Esophagus mucosa (tissue), 1 donor: ENCODE data around the gene EFNA3. TPM values are rescaled to one million over a fixed set of nuclear protein-coding genes. Genes with fewer than 3 reads are reported as not detected.
"Not testable (repeated sequence)": the region's sequence is repeated elsewhere in the genome, so short reads cannot be mapped to it uniquely, and the experiment has no call there.

ENCODE experiments used
- ATAC-seq: fragments of 200-7000 bp; cut with Tn5 transposase; one replicate; pipeline ENCODE4 v1.9.1; 2020
- total RNA-seq: library from RNA; stranded (reverse); gene quantifications from one replicate; pipeline ENCODE4 v1.2.4, GENCODE V29; 2023
- donor health status: DM: yes; HTN: yes; CAD: no.

EFNA3 gene
- total RNA-seq, 1 donor from 2014 or later = 20.6 TPM

DNA sequence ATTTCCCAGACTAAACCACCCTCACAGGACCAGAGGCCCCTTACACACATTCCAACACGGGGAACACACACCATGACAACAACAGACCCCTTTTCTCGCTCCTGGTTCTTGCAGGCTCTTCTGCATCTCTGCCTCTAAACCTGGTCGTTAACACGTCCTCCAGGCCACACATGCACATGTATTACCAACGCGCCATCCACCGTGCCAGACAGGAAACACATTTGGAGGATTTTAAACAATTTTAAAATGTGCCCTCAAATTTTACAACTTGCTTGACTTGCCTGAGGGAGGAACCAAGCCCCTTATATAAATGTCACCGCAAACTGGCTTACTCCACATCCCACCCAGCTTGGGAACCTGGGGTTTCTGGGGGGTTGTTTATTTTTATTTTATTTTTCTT, 32.2 kb downstream of the EFNA3 start:
- no peak for ATAC-seq

DNA sequence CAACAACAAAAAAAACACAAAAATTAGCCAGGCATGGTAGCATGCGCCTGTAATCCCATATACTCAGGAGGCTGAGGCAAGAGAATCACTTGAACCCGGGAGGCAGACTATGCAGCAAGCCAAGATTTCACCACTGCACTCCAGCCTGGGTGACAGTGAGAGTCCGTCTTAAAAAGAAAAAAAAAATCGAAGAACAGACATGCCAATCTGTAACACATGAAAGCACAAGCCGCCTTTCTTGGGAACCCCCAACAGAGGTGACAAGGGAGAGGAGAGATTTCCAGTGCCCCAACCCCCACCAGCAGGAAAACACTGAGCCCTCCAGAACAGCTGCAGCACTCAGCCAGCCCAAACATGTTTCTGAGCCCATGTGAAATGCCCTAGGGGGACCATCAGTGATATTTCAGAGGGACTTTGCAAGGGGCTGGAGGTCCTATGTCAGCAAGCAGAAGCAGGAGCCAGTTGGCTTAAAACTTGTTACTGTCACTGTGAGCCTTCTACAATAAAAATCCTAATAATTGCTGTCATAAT, 34.9 kb downstream of the EFNA3 start:
- ATAC-seq = no peak

DNA sequence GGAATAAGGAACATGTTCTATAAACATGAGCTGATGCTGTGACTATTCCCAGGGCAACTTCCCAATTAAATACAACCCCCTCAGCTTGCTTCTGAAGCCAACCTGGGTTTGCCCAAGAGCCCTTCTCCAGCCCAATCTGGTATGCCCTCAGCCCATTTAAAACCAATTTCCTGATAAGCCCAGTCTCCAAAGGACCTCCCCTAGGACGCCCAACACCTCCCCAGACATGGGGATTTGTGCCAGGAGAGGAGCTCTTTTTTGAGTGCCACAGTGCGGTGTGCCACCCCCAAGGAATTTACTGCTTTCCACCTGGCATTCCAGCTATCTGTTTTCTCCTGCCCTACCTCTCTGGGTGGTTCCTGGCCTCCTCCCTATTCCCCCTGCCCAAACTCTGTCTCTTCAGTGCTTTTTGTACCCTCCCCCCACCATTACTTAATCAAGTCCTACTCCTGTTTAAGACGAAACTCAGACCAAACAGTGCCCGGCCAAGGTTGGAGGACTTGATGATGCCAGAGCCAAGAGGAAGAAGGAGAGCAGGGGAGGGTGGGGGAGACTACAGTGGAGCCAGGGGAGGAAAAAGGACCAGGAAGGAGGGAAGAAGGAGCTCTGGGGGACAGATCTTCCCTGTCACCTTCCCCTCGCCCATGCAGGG, 37.6 kb downstream of the EFNA3 start:
- no peak for ATAC-seq

DNA sequence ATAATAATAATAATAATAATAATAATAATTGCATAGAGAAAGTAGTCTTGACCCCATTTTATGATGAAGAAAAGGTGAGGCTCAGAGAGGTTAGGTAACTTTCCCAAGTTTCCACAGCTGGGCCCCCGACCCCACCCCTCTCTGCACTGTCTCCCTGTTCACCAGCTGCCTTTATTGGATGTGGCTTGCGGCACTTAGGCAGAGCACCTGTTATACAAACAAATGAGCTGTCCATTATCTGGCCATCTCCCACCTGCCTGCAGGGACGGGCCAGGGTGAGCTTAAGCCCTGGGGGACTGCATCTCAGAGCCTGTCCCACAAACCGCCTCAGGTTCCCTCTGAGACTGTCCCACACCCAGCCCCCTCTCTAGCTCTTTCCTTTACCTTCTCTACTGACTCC, 39.0 kb downstream of the EFNA3 start:
- peak; percentile 4 for ATAC-seq

GRCh38 chr1:155118090-155118489, 39.5 kb downstream of the EFNA3 start:
- ATAC-seq = not testable (repeated sequence)

DNA sequence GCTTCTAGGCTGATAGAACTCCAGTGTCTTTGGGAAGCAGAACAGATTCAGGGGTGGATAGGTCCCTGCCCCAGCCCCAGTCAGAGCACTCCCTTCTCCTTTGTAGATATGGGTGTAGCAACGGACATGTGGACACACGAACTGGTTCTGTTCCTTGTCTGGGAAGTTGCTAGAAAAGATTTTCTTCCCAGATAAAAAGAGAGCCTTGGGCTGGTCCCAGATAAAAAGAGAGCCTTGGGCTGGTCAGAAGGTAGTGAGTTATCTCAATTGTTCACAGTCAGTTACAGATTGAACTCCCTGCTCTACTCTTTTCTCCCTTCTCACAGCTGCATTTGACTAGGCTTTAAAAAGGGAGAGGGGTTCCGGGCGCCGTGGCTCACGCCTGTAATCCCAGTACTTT, 41.6 kb downstream of the EFNA3 start:
- ATAC-seq = peak; percentile 60

GRCh38 chr1:155121249-155121648, 42.6 kb downstream of the EFNA3 start:
- ATAC-seq = no peak

DNA sequence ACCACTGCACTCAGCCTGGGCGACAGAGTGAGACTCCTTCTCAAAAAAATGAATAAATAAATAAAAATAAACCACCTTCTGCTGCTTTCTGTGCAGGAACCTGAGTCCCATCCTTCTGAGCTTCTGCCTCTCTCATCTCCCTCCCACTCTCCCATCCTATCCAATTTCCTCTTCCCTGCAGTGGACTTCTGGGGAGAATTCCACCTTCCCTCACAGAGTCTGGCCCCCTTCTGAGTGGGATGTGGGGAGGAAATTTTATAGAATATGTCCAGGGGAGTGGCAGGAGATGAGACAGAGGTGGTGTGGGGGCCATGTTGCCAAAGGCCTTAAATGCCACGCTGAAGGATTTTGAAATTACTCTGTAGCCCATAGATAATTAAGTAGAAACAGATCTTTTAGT, 43.7 kb downstream of the EFNA3 start:
- no peak for ATAC-seq

DNA sequence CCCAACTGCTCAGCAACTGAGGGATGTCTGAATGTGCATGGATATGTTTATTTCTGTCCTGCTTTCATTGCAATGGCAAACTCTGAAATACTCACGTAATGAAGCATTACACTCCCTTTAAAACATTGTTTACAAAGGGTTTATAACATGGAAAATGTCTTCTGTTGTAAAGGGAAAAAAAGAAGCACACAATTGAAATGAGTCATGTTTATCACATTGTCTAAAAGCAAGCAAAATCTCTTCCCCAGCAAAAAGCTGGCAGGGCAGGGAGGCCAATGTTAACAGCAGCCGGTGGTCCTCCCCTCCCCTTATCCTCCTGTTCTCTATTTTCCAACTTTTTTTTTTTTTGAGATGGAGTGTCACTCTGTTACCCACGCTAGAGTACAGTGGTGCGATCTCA, 45.2 kb downstream of the EFNA3 start:
- ATAC-seq = no peak

DNA sequence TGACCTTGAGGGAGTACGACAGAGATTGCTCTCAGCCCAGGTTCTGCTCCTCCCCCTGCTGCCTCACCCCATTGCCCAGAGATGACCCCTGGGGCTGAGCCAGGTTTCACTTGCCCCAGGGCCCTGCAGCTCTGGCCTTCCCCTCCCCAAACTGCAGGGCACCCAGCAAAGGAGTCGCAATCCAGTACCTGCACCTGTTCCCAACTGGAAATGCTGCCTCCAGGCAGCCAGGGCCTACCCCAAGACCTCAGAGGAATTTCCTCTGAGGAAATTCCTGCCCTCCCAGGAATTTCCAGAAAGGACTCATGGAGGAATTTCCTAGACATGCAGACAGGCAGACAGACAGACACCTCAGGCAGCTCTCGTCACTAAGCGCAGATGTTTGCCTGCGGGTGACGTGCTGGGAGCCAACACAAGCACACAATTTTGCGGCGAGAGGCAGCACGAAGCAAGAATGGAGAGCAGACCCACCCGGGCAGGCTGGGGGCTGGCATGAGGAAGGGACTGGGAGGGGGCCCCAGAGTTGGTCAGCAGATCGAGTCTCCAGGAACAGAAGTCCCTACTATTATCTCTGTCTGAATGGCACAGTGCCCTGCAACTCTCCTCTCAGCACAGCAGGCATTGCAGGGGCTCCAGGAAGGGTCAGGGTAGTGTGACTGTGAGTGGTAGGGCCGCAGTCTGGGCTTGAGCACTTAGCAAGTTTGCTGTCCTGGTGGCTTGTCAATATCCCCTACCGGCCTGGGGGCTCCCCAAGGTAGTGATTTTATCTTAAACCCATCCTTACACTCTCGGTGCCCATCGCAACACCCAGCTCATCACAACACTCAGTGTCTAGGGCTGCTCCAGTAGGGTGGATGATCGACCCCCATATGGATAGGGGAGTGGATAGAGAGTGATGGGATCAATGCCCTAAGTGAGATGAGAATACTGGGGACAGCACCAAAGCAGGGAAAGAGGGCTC, 46.1 kb downstream of the EFNA3 start:
- no peak for ATAC-seq

GRCh38 chr1:155125511-155125945, 46.9 kb downstream of the EFNA3 start:
- ATAC-seq = peak; percentile 20

GRCh38 chr1:155125946-155126555, 47.4 kb downstream of the EFNA3 start:
- ATAC-seq = peak; percentile 9

DNA sequence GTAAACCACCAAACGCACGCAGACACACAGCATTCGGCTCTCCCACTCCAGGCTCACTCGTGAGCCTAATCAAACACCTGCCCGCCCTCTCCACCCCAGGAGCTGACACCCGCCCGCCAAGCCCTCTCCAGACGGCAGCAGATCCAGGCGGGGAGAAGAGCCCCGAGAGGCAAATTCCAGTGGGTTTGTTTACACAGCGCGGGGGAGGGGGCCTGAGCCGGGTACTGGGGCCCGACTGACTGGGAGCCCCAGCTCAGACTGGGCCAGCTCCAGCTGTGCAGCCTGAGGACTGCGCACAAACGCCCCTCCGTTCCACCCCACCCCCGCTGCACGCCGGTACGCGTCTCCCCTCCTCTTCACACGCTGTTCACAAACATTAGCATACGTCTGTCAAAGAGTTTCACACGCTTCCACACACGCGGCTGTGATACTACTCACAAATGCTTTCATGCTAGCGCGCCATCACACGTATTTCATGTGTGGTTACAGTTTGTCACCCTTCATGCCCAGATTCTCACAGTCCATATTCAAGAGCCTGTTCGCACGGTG, 48.0 kb downstream of the EFNA3 start:
- peak; percentile 5 for ATAC-seq

GRCh38 chr1:155127105-155127966, 48.7 kb downstream of the EFNA3 start, which contains the start of gene EFNA1:
Gene EFNA1, plus strand, starts transcription at chr1:155127876. Its CDS starts 102 bp downstream, at chr1:155127978.
- peak; percentile 58 for ATAC-seq

DNA sequence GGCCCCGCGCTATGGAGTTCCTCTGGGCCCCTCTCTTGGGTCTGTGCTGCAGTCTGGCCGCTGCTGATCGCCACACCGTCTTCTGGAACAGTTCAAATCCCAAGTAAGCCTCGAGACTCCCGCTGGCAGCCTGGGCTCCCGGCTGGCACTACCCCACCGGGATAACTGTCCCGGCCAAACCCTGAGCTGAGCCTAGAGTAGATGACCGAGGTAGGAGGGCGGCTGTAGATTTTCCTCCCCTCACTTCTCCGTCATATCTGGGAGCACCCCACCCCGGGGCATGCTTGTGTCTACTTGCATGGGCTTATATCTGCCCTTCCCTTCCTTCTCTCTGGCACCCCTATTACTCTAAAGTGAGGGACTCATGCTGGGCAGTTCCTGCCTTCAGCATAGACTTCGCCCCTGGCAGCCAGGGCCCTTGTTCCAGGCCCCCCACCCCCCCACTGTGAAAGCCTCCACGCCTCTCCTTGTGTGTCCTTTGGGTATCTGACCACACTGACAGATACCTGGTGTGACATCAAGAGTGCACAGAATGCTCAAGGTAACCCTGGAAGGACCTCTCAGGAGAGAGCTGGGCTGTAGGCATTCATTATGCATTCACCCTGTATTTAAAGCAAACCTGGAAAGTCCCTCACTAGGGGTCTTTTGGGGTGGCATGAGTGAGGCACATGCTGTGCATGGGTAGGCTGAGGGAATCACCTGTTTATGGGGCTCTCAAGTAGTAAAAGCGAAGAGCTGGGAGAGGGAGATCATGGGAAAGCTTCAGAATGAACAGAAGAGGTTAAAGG, 49.5 kb downstream of the EFNA3 start:
- peak; percentile 27 for ATAC-seq

GRCh38 chr1:155128755-155129473, 50.3 kb downstream of the EFNA3 start:
- no peak for ATAC-seq

GRCh38 chr1:155130272-155131006, 51.8 kb downstream of the EFNA3 start:
- no peak for ATAC-seq

DNA sequence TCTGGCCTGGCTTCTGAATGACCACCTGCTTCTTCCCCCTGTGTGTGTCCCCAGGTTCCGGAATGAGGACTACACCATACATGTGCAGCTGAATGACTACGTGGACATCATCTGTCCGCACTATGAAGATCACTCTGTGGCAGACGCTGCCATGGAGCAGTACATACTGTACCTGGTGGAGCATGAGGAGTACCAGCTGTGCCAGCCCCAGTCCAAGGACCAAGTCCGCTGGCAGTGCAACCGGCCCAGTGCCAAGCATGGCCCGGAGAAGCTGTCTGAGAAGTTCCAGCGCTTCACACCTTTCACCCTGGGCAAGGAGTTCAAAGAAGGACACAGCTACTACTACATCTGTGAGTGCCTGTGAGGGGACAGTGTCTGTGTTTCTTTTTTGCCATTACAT, 52.6 kb downstream of the EFNA3 start:
- ATAC-seq = no peak

GRCh38 chr1:155131856-155132255, 53.2 kb downstream of the EFNA3 start:
- no peak for ATAC-seq
